Lower leg skin (tissue), 4 donors: ENCODE data around the gene ZNF823. TPM values are rescaled to one million over a fixed set of nuclear protein-coding genes. Genes with fewer than 3 reads are reported as not detected.
"Not testable (repeated sequence)": the region's sequence is repeated elsewhere in the genome, so short reads cannot be mapped to it uniquely, and the experiment has no call there.

ENCODE experiments used
- DNase-seq, 2 donors: peaks; one replicate each; pipeline ENCODE4 v3.0.0-alpha.2; 2019; ENCODE audit warnings: low spot score in 2 of 2
- H3K4me3 ChIP-seq: fragments of 200-600 bp; sonication (generic); 2 replicates; pipeline ENCODE4 v1.5.1; 2017; ENCODE audit warnings: mild to moderate bottlenecking, low read depth; ENCODE audit not compliant: poor library complexity, severe bottlenecking
- POLR2A ChIP-seq, 2 donors: fragments of 450-650 bp; IDR thresholded peaks; one replicate each; pipeline ENCODE4 v1.6.1; 2016 to 2017; ENCODE audit warnings: antibody characterized with exemption in 2 of 2, mild to moderate bottlenecking in 1 of 2, moderate library complexity in 1 of 2
- WGBS, 2 donors: methylation state at CpG; one replicate each; pipeline ENCODE4 v1.1.5; 2018; 5-methylcytosine and 5-hydroxymethylcytosine counted together
- intact Hi-C: fragments of 100-400 bp; cut with DNase I; formaldehyde crosslinking; loops from one replicate; pipeline ENCODE4 v1.15.0; 2023; ENCODE audit warnings: low total_unique reads
- total RNA-seq, 4 donors: library from RNA; depleted of rRNA; stranded (reverse); fragments of >200 nt; gene quantifications; one replicate each; pipeline ENCODE4 v1.1.0, GENCODE V29; 2016
- TF ChIP-seq, protein P1 (sequence below), 3 donors: fragments of 450-650 bp; IDR thresholded peaks; one replicate each; pipeline ENCODE4 v1.5.1; 2016; ENCODE audit warnings: antibody characterized with exemption in 3 of 3, mild to moderate bottlenecking in 3 of 3, moderate library complexity in 2 of 3

The ZNF823 gene
- total RNA-seq, 4 donors from 2014 or later = 5.5 to 8.4 (median 6.5) TPM

DNA sequence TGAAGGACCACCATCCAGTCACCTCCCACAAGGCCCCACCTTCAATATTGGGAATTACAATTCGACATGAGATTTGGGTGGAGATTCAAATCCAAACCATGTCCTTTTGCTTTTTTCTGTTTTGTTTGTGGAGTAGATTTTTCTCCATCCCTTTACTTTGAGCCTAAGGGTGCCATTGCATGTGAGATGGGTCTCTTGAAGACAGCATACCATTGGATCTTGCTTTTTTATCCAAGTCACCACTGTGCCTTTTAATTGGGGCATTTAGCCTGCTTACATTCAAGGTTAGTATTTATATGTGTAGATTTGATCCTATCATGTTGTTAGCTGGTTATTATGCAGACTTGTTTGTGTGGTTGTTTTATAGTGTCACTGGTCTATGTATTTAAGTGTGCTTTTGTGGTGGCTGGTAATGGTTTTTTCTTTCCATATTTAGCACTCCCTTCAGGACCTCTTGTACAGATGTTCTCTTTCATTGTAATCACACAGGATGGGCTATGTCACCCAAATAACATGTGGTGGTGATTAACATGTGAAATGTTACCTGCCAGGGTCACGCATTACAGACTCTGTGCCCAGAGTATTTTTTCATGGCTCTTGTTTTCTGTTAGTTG is 58.0 kb downstream of the ZNF823 start:
- no peak for DNase-seq
- WGBS, 2 donors = 88 to 93% methylated on average over 2 of the region's 2 CpGs
- H3K4me3 ChIP-seq = no peak overlapping the region
- no peak for TF ChIP-seq POLR2A (IDR thresholded peaks at IDR 0.05)
- TF ChIP-seq, protein P1, sequence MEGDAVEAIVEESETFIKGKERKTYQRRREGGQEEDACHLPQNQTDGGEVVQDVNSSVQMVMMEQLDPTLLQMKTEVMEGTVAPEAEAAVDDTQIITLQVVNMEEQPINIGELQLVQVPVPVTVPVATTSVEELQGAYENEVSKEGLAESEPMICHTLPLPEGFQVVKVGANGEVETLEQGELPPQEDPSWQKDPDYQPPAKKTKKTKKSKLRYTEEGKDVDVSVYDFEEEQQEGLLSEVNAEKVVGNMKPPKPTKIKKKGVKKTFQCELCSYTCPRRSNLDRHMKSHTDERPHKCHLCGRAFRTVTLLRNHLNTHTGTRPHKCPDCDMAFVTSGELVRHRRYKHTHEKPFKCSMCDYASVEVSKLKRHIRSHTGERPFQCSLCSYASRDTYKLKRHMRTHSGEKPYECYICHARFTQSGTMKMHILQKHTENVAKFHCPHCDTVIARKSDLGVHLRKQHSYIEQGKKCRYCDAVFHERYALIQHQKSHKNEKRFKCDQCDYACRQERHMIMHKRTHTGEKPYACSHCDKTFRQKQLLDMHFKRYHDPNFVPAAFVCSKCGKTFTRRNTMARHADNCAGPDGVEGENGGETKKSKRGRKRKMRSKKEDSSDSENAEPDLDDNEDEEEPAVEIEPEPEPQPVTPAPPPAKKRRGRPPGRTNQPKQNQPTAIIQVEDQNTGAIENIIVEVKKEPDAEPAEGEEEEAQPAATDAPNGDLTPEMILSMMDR (IDR thresholded peaks at IDR 0.05) = no peak
- intact Hi-C loops = no loop called here

DNA sequence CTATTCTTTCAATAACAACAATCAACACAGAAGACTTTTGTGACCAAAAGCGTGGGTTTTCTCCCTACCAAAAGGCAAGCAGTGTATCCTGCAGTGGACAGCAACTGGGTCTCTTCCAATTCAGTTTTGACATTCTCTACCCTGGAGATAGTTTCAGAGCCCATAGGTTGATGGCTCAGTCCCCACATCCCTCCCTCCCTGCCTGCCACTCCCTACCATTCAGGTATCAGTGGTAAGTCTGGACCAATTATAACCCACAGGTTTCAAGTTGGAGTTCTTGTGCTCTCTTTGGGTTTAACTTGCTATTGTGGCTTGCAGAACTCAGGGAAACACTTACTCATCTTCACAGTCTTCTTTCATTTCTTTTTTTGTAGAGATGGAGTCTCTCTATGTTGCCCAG is 60.2 kb downstream of the ZNF823 start:
- DNase-seq = no peak
- 95 to 100% methylated on average over 1 of the region's 1 CpG for WGBS, 2 donors
- intact Hi-C loops = no loop called here
- H3K4me3 ChIP-seq = no peak overlapping the region
- TF ChIP-seq POLR2A (IDR thresholded peaks at IDR 0.05) = no peak
- TF ChIP-seq, protein P1 (IDR thresholded peaks at IDR 0.05) = no peak

DNA sequence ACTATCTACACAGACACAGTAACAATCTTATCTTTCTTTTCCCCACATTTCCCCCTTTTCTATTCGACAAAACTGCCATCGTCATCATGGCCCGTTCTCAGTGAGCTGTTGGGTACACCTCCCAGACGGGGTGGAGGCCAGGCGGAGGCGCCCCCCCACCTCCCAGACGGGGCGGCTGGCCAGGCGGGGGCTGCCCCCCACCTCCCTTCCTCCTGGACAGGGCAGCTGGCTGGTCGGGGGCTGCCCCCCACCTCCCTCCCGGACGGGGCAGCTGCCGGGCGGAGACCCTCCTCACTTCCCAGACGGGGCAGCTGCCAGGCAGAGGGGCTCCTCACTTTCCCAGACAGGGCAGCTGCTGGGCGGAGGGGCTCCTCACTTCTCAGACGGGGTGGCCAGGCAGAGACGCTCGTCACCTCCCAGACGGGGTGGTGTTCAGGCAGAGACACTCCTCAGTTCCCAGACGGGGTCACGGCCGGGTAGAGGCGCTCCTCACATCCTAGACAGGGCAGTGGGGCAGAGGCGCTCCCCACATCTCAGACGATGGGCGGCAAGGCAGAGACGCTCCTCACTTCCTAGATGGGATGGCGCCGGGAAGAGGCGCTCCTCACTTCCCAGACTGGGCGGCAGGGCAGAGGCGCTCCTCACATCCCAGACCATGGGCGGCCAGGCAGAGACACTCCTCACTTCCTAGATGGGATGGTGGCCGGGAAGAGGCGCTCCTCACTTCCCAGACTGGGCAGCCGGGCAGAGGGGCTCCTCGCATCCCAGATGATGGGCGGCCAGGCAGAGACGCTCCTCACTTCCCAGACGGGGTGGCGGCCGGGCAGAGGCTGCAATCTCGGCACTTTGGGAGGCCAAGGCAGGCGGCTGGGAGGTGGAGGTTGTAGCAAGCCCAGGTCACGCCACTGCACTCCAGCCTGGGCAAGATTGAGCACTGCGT is 61.8 kb downstream of the ZNF823 start:
- 95 to 97% methylated on average over 31 to 42 of the region's 47 CpGs for WGBS, 2 donors
- intact Hi-C loops, DNase-seq: not testable (repeated sequence)

DNA sequence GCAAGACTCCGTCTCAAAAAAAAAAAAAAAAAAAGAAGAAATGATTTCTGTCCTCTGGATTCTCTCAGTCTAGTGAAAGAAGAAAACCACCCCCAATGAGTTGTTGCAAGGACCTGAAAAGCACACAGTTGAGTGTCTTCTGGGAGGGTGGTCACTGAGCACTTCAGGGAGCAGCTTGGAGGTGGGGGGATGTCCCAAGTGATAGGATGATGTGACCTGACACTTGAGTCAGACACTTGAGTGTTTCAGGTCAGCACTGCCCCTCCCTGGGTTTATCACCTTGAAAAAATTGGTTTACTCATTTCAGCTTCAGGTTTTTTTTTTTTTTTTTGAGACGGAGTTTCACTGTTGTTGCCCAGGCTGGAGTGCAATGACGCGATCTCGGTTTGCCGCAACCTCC is 63.2 kb downstream of the ZNF823 start:
- 99% methylated on average over 6 of the region's 6 CpGs for WGBS, 2 donors
- TF ChIP-seq, protein P1 (IDR thresholded peaks at IDR 0.05) = no peak
- no peak overlapping the region for H3K4me3 ChIP-seq
- intact Hi-C loops = no loop called here
- DNase-seq = no peak

More for the DNA sequence above, 61.8 kb downstream of the ZNF823 start:
- not testable (repeated sequence) for H3K4me3 ChIP-seq

DNA sequence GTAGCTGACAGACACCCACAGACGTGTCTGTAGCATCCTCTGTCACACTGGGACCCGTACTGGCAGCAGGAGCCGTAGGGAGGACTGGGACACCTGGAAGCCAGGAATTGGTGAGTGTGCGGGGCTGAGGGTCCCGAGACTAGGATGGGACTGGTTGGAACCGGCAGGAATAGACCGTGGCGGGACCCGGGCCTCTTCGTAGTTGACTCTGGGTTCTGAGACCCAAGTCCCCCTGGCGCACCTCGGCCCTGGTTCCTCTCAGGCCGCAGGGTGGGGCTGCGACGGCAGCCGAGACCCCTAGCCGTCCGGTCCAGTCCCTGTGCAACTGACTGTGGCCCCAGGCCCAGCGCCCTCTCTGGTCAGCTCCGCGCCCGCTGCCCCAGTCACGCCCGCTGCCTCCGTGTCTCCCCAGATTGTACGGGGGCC is 64.7 kb downstream of the ZNF823 start:
- DNase-seq = no peak
- intact Hi-C loops = no loop called here
- TF ChIP-seq, protein P1 (IDR thresholded peaks at IDR 0.05) = no peak
- no peak for TF ChIP-seq POLR2A (IDR thresholded peaks at IDR 0.05)
- peak overlapping the region; percentile 15 for H3K4me3 ChIP-seq
- WGBS, 2 donors = 8 to 16% methylated on average over 17 to 26 of the region's 26 CpGs

DNA sequence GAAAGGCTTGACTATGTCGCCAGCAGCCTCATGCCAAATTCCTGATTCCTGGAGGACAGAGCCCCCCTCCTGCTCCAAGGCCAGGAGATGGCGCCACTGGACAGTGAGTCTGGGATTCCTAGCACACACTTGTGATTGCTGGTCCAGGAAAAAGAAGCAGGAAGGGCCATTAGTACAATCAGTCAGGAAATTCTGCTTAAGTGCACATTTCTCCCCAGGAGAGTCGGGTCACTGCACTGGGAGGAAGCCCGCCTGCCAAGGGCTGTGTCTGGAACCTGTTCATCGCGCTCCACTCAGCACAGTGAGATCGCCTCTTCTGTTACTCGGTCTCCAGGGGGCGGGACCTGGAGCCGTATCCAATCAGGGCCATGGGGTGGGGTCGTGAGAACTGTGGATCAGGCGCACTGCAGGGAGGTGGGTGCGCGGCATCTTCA is 65.1 kb downstream of the ZNF823 start:
- TF ChIP-seq POLR2A (IDR thresholded peaks at IDR 0.05) = no peak
- TF ChIP-seq, protein P1 (IDR thresholded peaks at IDR 0.05) = peak in 1 of 3 donors; percentile 8
- intact Hi-C loops = no loop called here
- DNase-seq = peak; percentile 33 to 89
- peak overlapping the region; percentile 15 for H3K4me3 ChIP-seq
- 4 to 7% methylated on average over 4 to 14 of the region's 14 CpGs for WGBS, 2 donors
